Heart left ventricle (tissue), 16 donors: ENCODE measurements around the gene FOCAD. TPM values are rescaled to one million over a fixed set of nuclear protein-coding genes. Genes with fewer than 3 reads are reported as not detected.

Experiments
- ATAC-seq, 4 donors: fragments of 200-7000 bp; cut with Tn5 transposase; one replicate each; pipeline ENCODE4 v1.9.1; 2020 to 2022; ENCODE audit warnings: moderate library complexity in 4 of 4, mild to moderate bottlenecking in 3 of 4, moderate number of reproducible peaks in 1 of 4
- DNase-seq, 5 donors: peaks; one replicate each; pipeline ENCODE4 v3.0.0-alpha.2; 2020
- H3K27ac ChIP-seq, 12 donors: fragments of 200-600 bp; sonication (generic) in 4 of 12; one replicate each; pipeline versions ENCODE4 v1.5.0 to v1.8.0; 2016 to 2022; ENCODE audit warnings: mild to moderate bottlenecking in 2 of 12
- H3K27me3 ChIP-seq, 9 donors: fragments of 200-600 bp; sonication (generic) in 2 of 9; one replicate each; pipeline versions ENCODE4 v1.5.1 to v1.8.0; 2016 to 2022; ENCODE audit warnings: mild to moderate bottlenecking in 3 of 9
- H3K36me3 ChIP-seq, 9 donors: fragments of 200-600 bp; sonication (generic) in 2 of 9; one replicate each; pipeline versions ENCODE4 v1.5.0 to v1.8.0; 2018 to 2022; ENCODE audit warnings: mild to moderate bottlenecking in 2 of 9
- H3K4me1 ChIP-seq, 12 donors: fragments of 200-600 bp; sonication (generic) in 4 of 12; one replicate each; pipeline versions ENCODE4 v1.5.0 to v1.8.0; 2016 to 2022; ENCODE audit warnings: mild to moderate bottlenecking in 3 of 12
- H3K4me3 ChIP-seq, 12 donors: fragments of 200-600 bp; sonication (generic) in 4 of 12; one replicate each; pipeline versions ENCODE4 v1.5.0 to v1.8.0; 2017 to 2022; ENCODE audit warnings: mild to moderate bottlenecking in 9 of 12, moderate library complexity in 4 of 12
- H3K9me3 ChIP-seq, 12 donors: fragments of 200-600 bp; sonication (generic) in 4 of 12; one replicate each; pipeline versions ENCODE4 v1.5.0 to v1.8.0; 2016 to 2022; ENCODE audit warnings: mild to moderate bottlenecking in 1 of 12
- POLR2A ChIP-seq, 2 donors: fragments of 450-650 bp; IDR thresholded peaks; one replicate each; pipeline ENCODE4 v1.6.1; 2017; ENCODE audit warnings: antibody characterized with exemption in 2 of 2, mild to moderate bottlenecking in 2 of 2, moderate library complexity in 2 of 2
- WGBS, 4 donors: extraction: QIAGEN DNeasy Blood & Tissue Kit in 2 of 4; methylation state at CpG; one replicate each; pipeline versions ENCODE4 v1.1.5 to v1.1.7; 2013 to 2018; 5-methylcytosine and 5-hydroxymethylcytosine counted together
- intact Hi-C, 10 donors: fragments of 100-400 bp; cut with DNase I; formaldehyde crosslinking; loops; one replicate each; pipeline versions ENCODE4 v1.11.1 to v1.14.2; 2022
- polyA plus RNA-seq, 2 donors: library from polyadenylated mRNA; stranded (reverse); fragments of 200-250 nt; gene quantifications; one replicate each; pipeline ENCODE4 v1.2.3, GENCODE V29; 2013
- total RNA-seq, 9 donors: library from RNA; depleted of rRNA in 2 of 9; stranded (reverse); fragments of >200 nt in 2 of 9; fragmentation: NEBNext Ultra II Directional in 3 of 9; extraction: Animal tissue kit (Norgen Biotek cat#: 25700) in 3 of 9; gene quantifications; one replicate each; pipeline versions ENCODE4 v1.1.0 to v1.2.4, GENCODE V29; 2016 to 2023
- TF ChIP-seq, protein P1 (sequence below), 12 donors: fragments of 200-600 bp; sonication (generic) in 4 of 12; IDR thresholded peaks; one replicate each; pipeline versions ENCODE4 v1.5.0 to v1.8.0; 2018 to 2022; ENCODE audit warnings: antibody characterized with exemption in 12 of 12, mild to moderate bottlenecking in 5 of 12
- donor health status: ischemic (EF 13 %, LVEDD 7.1; RV severe dilation, severe dysfunction).
- donor health status: healthy with polysubstance abuse.
- donor health status: DM: no; HTN: yes; CAD: no.
- donor health status: DM: no; HTN: no; CAD: no.
- donor health status: ischemic (EF 25% LVEDD 6.9; RV normal size, moderate dysfunction).
- donor health status: ischemic (EF 25% LVEDD 5.7; RV mildly dilated, moderate dysfunction).
- donor health status: healthy.
- donor health status: DM: yes; HTN: yes; CAD: no.
- donor health status: ischemic (EF 35%, LVEDD 5.7; RV mildly dilated, moderate dysfunction).
- donor health status: nonischemic (EF 11% LVEDD 7.7; RV severe dilation, severe dysfunction).
- donor health status: DM: yes; HTN: yes; CAD: no.
- donor health status: PGD.
- donor health status: ischemic (EF 29% LVEDD 5.4; RV normal size, mild dysfunction).
- donor health status: nonischemic (EF 23%, LVEDD 6.1; RV moderate dilation, normal function).

Gene FOCAD
- total and polyA plus RNA-seq, 11 donors = 8.6 to 39.5 (median 28.3) TPM

DNA sequence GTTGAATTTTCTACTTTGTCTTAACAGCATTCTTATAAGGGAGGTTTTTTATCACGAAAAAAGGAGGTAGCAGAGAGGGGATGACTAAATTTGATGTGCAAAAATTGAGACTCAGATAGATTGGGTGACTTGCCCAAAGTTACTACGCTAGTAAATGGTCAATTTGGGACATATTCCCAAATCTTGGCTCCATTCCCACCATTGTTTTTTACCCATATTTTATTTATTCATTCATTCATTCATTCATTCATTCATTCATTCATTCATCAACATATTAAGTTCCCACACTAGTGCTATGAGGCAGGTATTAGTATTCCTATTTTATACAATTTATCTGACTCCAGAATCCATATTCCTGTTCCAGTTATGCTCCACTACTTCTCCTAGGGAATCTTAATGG lies 261.8 kb downstream of the FOCAD start:
- DNase-seq (no peak), ATAC-seq (no peak)
- TF ChIP-seq, protein P1, sequence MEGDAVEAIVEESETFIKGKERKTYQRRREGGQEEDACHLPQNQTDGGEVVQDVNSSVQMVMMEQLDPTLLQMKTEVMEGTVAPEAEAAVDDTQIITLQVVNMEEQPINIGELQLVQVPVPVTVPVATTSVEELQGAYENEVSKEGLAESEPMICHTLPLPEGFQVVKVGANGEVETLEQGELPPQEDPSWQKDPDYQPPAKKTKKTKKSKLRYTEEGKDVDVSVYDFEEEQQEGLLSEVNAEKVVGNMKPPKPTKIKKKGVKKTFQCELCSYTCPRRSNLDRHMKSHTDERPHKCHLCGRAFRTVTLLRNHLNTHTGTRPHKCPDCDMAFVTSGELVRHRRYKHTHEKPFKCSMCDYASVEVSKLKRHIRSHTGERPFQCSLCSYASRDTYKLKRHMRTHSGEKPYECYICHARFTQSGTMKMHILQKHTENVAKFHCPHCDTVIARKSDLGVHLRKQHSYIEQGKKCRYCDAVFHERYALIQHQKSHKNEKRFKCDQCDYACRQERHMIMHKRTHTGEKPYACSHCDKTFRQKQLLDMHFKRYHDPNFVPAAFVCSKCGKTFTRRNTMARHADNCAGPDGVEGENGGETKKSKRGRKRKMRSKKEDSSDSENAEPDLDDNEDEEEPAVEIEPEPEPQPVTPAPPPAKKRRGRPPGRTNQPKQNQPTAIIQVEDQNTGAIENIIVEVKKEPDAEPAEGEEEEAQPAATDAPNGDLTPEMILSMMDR (IDR thresholded peaks at IDR 0.05) = no peak
- no peak for TF ChIP-seq POLR2A (IDR thresholded peaks at IDR 0.05)
- WGBS, 4 donors = 86 to 92% (median 91%) methylated on average over 2 of the region's 2 CpGs
- H3K4me1 ChIP-seq = peaks cover 0 to 4% (median 0%) of the 10 kb centered on the region in 12 donors
- H3K36me3 ChIP-seq = peaks cover 0 to 60% (median 9%) of the 10 kb centered on the region in 9 donors
- intact Hi-C loops = loop anchor here in 9 of 10 donors (10.0 kb wide), 6 partner anchors 61 to 1471 kb away; partner anchors contain the start of gene MLLT3 (in 2 of the 9)
- no peaks in the 10 kb centered on the region for H3K27me3 ChIP-seq
- no peak overlapping the region for H3K27ac ChIP-seq
- H3K4me3 ChIP-seq = no peak overlapping the region
- no peaks in the 10 kb centered on the region for H3K9me3 ChIP-seq

DNA sequence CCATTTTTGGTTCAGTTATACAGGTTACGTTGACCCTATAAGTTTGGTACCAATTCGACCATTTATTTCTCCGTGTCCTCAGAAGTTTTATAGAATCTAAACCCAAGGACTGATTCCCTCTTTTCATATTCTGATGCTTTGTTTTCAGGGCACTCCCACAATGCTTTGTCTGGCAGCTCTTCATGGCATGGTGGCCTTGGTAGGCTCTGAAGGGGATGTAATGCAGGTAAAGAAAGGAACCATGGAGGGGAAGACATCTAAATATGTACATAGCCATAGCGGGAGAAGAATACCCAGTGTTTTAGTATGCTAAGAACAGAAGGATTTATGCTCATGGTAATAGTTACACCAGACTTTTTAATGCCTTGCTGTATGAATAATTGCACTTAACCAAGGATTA lies 264.6 kb downstream of the FOCAD start:
- intact Hi-C loops = loop anchor here in 9 of 10 donors (10.0 kb wide), 6 partner anchors 64 to 1474 kb away; partner anchors contain the start of gene MLLT3 (in 2 of the 9)
- peaks cover 0 to 89% (median 32%) of the 10 kb centered on the region in 9 donors for H3K36me3 ChIP-seq
- WGBS, 4 donors = 85 to 87% (median 85%) methylated on average over 4 of the region's 4 CpGs
- DNase-seq (no peak), ATAC-seq (no peak)
- TF ChIP-seq, protein P1 (IDR thresholded peaks at IDR 0.05) = no peak
- TF ChIP-seq POLR2A (IDR thresholded peaks at IDR 0.05) = no peak
- H3K9me3 ChIP-seq = no peaks in the 10 kb centered on the region
- no peak overlapping the region for H3K27ac ChIP-seq
- no peaks in the 10 kb centered on the region for H3K27me3 ChIP-seq
- H3K4me3 ChIP-seq = no peak overlapping the region
- no peaks in the 10 kb centered on the region for H3K4me1 ChIP-seq

DNA sequence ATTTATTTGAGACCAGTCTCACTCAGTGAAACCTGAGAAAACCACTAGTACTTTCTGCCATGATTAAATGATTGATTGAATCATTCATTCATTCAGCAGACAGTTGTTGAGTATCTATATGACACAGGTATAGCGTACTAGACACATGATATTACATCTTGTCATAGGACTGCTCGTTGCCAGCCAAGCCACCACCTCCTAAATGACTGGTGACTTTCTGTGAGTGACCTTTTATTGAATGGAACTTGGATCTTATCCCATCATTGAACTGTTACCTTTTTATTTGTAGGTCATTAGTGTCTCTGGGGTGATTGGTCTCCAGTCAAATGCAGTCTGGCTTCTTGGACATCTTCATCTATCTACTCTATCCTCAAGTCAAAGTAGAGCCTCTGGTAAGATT lies 266.6 kb downstream of the FOCAD start:
- no peak for ATAC-seq
- Histone ChIP-seq H3K36me3 (peaks cover 0 to 91% (median 32%) of the 10 kb centered on the region in 9 donors), H3K4me3 (no peak overlapping the region), H3K9me3 (no peaks in the 10 kb centered on the region), H3K27me3 (no peaks in the 10 kb centered on the region), H3K27ac (no peak overlapping the region), H3K4me1 (no peaks in the 10 kb centered on the region)
- DNase-seq = no peak
- WGBS, 4 donors = 90 to 95% (median 93%) methylated on average over 2 of the region's 2 CpGs
- intact Hi-C loops = loop anchor here in 1 of 10 donors (10.0 kb wide), 1 partner anchor 154 kb away; no protein-coding TSS in a partner anchor
- no peak for TF ChIP-seq POLR2A (IDR thresholded peaks at IDR 0.05)
- TF ChIP-seq, protein P1 (IDR thresholded peaks at IDR 0.05) = no peak

DNA sequence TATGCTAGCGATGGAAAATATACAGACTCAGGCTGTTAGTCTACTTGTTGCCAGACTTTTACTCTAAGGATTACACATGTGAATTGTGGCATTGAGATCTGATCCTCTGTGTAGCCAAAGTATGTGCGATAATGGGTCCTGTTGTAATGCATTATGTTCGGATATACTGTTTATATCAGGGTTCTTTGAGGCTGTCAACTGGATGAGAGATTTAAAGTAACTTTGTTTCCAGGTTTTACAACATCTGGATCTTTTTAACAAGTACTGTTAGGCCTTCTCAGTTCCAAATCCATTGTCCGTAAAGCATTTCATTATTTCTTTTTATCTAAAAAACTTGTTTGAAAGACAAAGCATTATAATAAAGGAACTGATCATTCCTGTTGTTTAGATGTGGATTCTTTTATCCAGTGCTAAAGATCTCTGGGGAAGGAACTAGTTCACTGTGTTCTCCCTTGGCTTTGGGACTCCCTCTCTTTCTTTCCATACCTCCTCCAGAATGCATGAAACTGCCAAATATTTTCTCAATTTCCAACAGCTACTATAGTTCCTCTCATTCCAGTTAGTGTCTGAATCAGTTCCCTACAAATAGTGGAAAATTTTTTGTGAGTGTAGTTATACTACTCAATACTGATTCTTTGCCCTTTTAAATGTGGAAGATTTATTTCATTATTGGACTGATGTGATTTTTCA lies 278.6 kb downstream of the FOCAD start:
- no peak overlapping the region for H3K4me3 ChIP-seq
- DNase-seq (no peak), ATAC-seq (no peak)
- H3K36me3 ChIP-seq = peaks cover 0 to 16% (median 0%) of the 10 kb centered on the region in 9 donors
- H3K27me3 ChIP-seq = no peaks in the 10 kb centered on the region
- intact Hi-C loops = loop anchor here in 3 of 10 donors (10.0 kb wide), 1 partner anchor 152 kb away; no protein-coding TSS in a partner anchor
- TF ChIP-seq, protein P1 (IDR thresholded peaks at IDR 0.05) = no peak
- TF ChIP-seq POLR2A (IDR thresholded peaks at IDR 0.05) = no peak
- H3K27ac ChIP-seq = no peak overlapping the region
- no peaks in the 10 kb centered on the region for H3K4me1 ChIP-seq
- 81 to 87% (median 86%) methylated on average over 4 of the region's 4 CpGs for WGBS, 4 donors
- H3K9me3 ChIP-seq = peaks cover 0 to 11% (median 0%) of the 10 kb centered on the region in 12 donors
